Measurements from ENCODE around the gene TTLL9.

Gene TTLL9

GRCh38 chr20:31975874-31976273, 105.4 kb downstream of the TTLL9 start:
- H3K36me3 ChIP-seq (ENCODE audit: control insufficient read depth, insufficient read depth, low read length) = no peaks in the 10 kb centered on the region
- H3K9ac ChIP-seq (ENCODE audit: low read depth, low read length) = no peak overlapping the region
- H3K9me3 ChIP-seq (ENCODE audit: control insufficient read depth, insufficient read depth, low read length) = no peaks in the 10 kb centered on the region
- no peak overlapping the region for H3K27ac ChIP-seq (ENCODE audit: low read depth, low read length)
- peaks cover 16% of the 10 kb centered on the region for H3K4me1 ChIP-seq (ENCODE audit: control insufficient read depth, insufficient read depth, low read length)
- H3K27me3 ChIP-seq (ENCODE audit: control insufficient read depth, insufficient read depth, low read length) = no peaks in the 10 kb centered on the region
- no peak overlapping the region for H3K4me3 ChIP-seq (ENCODE audit: low read depth, low read length)

- Histone ChIP-seq H3K36me3 (ENCODE audit: control insufficient read depth, insufficient read depth, low read length) (no peaks in the 10 kb centered on the region), H3K4me1 (ENCODE audit: control insufficient read depth, insufficient read depth, low read length) (peaks cover 16% of the 10 kb centered on the region), H3K4me3 (ENCODE audit: low read depth, low read length) (no peak overlapping the region), H3K27me3 (ENCODE audit: control insufficient read depth, insufficient read depth, low read length) (no peaks in the 10 kb centered on the region), H3K27ac (ENCODE audit: low read depth, low read length) (no peak overlapping the region), H3K9me3 (ENCODE audit: control insufficient read depth, insufficient read depth, low read length) (no peaks in the 10 kb centered on the region), H3K9ac (ENCODE audit: low read depth, low read length) (no peak overlapping the region)
These were observed 106.6 kb downstream of the TTLL9 start for GRCh38 chr20:31977080-31977479.

GRCh38 chr20:31979713-31980426, 109.4 kb downstream of the TTLL9 start:
- Histone ChIP-seq H3K27ac (ENCODE audit: low read depth, low read length) (no peak overlapping the region), H3K36me3 (ENCODE audit: control insufficient read depth, insufficient read depth, low read length) (no peaks in the 10 kb centered on the region), H3K4me3 (ENCODE audit: low read depth, low read length) (no peak overlapping the region), H3K9ac (ENCODE audit: low read depth, low read length) (no peak overlapping the region), H3K4me1 (ENCODE audit: control insufficient read depth, insufficient read depth, low read length) (peaks cover 9% of the 10 kb centered on the region), H3K9me3 (ENCODE audit: control insufficient read depth, insufficient read depth, low read length) (no peaks in the 10 kb centered on the region), H3K27me3 (ENCODE audit: control insufficient read depth, insufficient read depth, low read length) (no peaks in the 10 kb centered on the region)

- H3K4me1 ChIP-seq (ENCODE audit: control insufficient read depth, insufficient read depth, low read length) = 0 out of 2 replicates have a peak, but pooled peaks cover 2% of the 10 kb centered on the region
- no peak overlapping the region for H3K27ac ChIP-seq (ENCODE audit: low read depth, low read length)
- H3K27me3 ChIP-seq (ENCODE audit: control insufficient read depth, insufficient read depth, low read length) = no peaks in the 10 kb centered on the region
- no peak overlapping the region for H3K4me3 ChIP-seq (ENCODE audit: low read depth, low read length)
- no peak overlapping the region for H3K9ac ChIP-seq (ENCODE audit: low read depth, low read length)
- no peaks in the 10 kb centered on the region for H3K9me3 ChIP-seq (ENCODE audit: control insufficient read depth, insufficient read depth, low read length)
- H3K36me3 ChIP-seq (ENCODE audit: control insufficient read depth, insufficient read depth, low read length) = no peaks in the 10 kb centered on the region
These were observed 111.3 kb downstream of the TTLL9 start for GRCh38 chr20:31981784-31982183.

GRCh38 chr20:31984981-31985471, 114.6 kb downstream of the TTLL9 start:
- Histone ChIP-seq H3K4me1 (ENCODE audit: control insufficient read depth, insufficient read depth, low read length) (no peaks in the 10 kb centered on the region), H3K36me3 (ENCODE audit: control insufficient read depth, insufficient read depth, low read length) (no peaks in the 10 kb centered on the region), H3K9ac (ENCODE audit: low read depth, low read length) (no peak overlapping the region), H3K9me3 (ENCODE audit: control insufficient read depth, insufficient read depth, low read length) (no peaks in the 10 kb centered on the region), H3K4me3 (ENCODE audit: low read depth, low read length) (no peak overlapping the region), H3K27me3 (ENCODE audit: control insufficient read depth, insufficient read depth, low read length) (no peaks in the 10 kb centered on the region), H3K27ac (ENCODE audit: low read depth, low read length) (no peak overlapping the region)

- Histone ChIP-seq H3K9me3 (ENCODE audit: control insufficient read depth, insufficient read depth, low read length) (no peaks in the 10 kb centered on the region), H3K36me3 (ENCODE audit: control insufficient read depth, insufficient read depth, low read length) (no peaks in the 10 kb centered on the region), H3K9ac (ENCODE audit: low read depth, low read length) (no peak overlapping the region), H3K27me3 (ENCODE audit: control insufficient read depth, insufficient read depth, low read length) (0 out of 2 replicates have a peak, but pooled peaks cover under 1% of the 10 kb centered on the region), H3K27ac (ENCODE audit: low read depth, low read length) (no peak overlapping the region), H3K4me3 (ENCODE audit: low read depth, low read length) (no peak overlapping the region), H3K4me1 (ENCODE audit: control insufficient read depth, insufficient read depth, low read length) (no peaks in the 10 kb centered on the region)
These were observed 117.3 kb downstream of the TTLL9 start for GRCh38 chr20:31987744-31988143.

GRCh38 chr20:31988430-31989015, 118.1 kb downstream of the TTLL9 start:
- peaks cover 8% of the 10 kb centered on the region for H3K27me3 ChIP-seq (ENCODE audit: control insufficient read depth, insufficient read depth, low read length)
- no peaks in the 10 kb centered on the region for H3K9me3 ChIP-seq (ENCODE audit: control insufficient read depth, insufficient read depth, low read length)
- H3K36me3 ChIP-seq (ENCODE audit: control insufficient read depth, insufficient read depth, low read length) = no peaks in the 10 kb centered on the region
- H3K4me3 ChIP-seq (ENCODE audit: low read depth, low read length) = no peak overlapping the region
- no peaks in the 10 kb centered on the region for H3K4me1 ChIP-seq (ENCODE audit: control insufficient read depth, insufficient read depth, low read length)
- H3K27ac ChIP-seq (ENCODE audit: low read depth, low read length) = no peak overlapping the region
- no peak overlapping the region for H3K9ac ChIP-seq (ENCODE audit: low read depth, low read length)

GRCh38 chr20:31989030-31989645, 118.7 kb downstream of the TTLL9 start:
- H3K36me3 ChIP-seq (ENCODE audit: control insufficient read depth, insufficient read depth, low read length) = no peaks in the 10 kb centered on the region
- peaks cover 14% of the 10 kb centered on the region for H3K27me3 ChIP-seq (ENCODE audit: control insufficient read depth, insufficient read depth, low read length)
- H3K4me3 ChIP-seq (ENCODE audit: low read depth, low read length) = no peak overlapping the region
- no peak overlapping the region for H3K27ac ChIP-seq (ENCODE audit: low read depth, low read length)
- no peaks in the 10 kb centered on the region for H3K9me3 ChIP-seq (ENCODE audit: control insufficient read depth, insufficient read depth, low read length)
- H3K9ac ChIP-seq (ENCODE audit: low read depth, low read length) = no peak overlapping the region
- H3K4me1 ChIP-seq (ENCODE audit: control insufficient read depth, insufficient read depth, low read length) = no peaks in the 10 kb centered on the region

- H3K27me3 ChIP-seq (ENCODE audit: control insufficient read depth, insufficient read depth, low read length) = peaks cover 31% of the 10 kb centered on the region
- no peaks in the 10 kb centered on the region for H3K36me3 ChIP-seq (ENCODE audit: control insufficient read depth, insufficient read depth, low read length)
- H3K9ac ChIP-seq (ENCODE audit: low read depth, low read length) = no peak overlapping the region
- H3K27ac ChIP-seq (ENCODE audit: low read depth, low read length) = no peak overlapping the region
- no peaks in the 10 kb centered on the region; the same call in 1 of the 2 replicates for H3K4me1 ChIP-seq (ENCODE audit: control insufficient read depth, insufficient read depth, low read length)
- H3K4me3 ChIP-seq (ENCODE audit: low read depth, low read length) = no peak overlapping the region
- H3K9me3 ChIP-seq (ENCODE audit: control insufficient read depth, insufficient read depth, low read length) = no peaks in the 10 kb centered on the region
These were observed 120.4 kb downstream of the TTLL9 start for GRCh38 chr20:31990641-31991338.

- Histone ChIP-seq H3K4me1 (ENCODE audit: control insufficient read depth, insufficient read depth, low read length) (no peaks in the 10 kb centered on the region; the same call in 1 of the 2 replicates), H3K27me3 (ENCODE audit: control insufficient read depth, insufficient read depth, low read length) (peaks cover 33% of the 10 kb centered on the region), H3K4me3 (ENCODE audit: low read depth, low read length) (no peak overlapping the region), H3K27ac (ENCODE audit: low read depth, low read length) (no peak overlapping the region), H3K36me3 (ENCODE audit: control insufficient read depth, insufficient read depth, low read length) (no peaks in the 10 kb centered on the region), H3K9ac (ENCODE audit: low read depth, low read length) (no peak overlapping the region), H3K9me3 (ENCODE audit: control insufficient read depth, insufficient read depth, low read length) (no peaks in the 10 kb centered on the region)
These were observed 120.9 kb downstream of the TTLL9 start for GRCh38 chr20:31991339-31991705.
